Ishikawa (cell line): Measurements from ENCODE around the gene AZIN2.

Source experiments
- CREB1 ChIP-seq: IDR thresholded peaks from 2 replicates; pipeline ENCODE4 v1.6.1; 2012; ENCODE audit warnings: low read depth
- EGR1 ChIP-seq: IDR thresholded peaks from 2 replicates; pipeline ENCODE4 v1.6.1; 2012
- EP300 ChIP-seq: IDR thresholded peaks from 2 replicates; pipeline ENCODE4 v1.6.1; 2012; ENCODE audit warnings: borderline replicate concordance
- MAX ChIP-seq: IDR thresholded peaks from 2 replicates; pipeline ENCODE4 v1.6.1; 2012
- NFIC ChIP-seq: IDR thresholded peaks from 2 replicates; pipeline ENCODE4 v1.6.1; 2012
- REST ChIP-seq: IDR thresholded peaks from 2 replicates; pipeline ENCODE4 v1.6.1; 2012; ENCODE audit warnings: low read depth, mild to moderate bottlenecking
- TAF1 ChIP-seq: IDR thresholded peaks from 2 replicates; pipeline ENCODE4 v1.6.1; 2012; ENCODE audit warnings: low read depth, mild to moderate bottlenecking
- TCF12 ChIP-seq: IDR thresholded peaks from 2 replicates; pipeline ENCODE4 v1.6.1; 2012; ENCODE audit warnings: low read depth
- YY1 ChIP-seq: IDR thresholded peaks from 2 replicates; pipeline ENCODE4 v1.6.1; 2012; ENCODE audit warnings: low read depth

- TF ChIP-seq MAX, result no peak
- no peak for TF ChIP-seq REST
- TF ChIP-seq YY1, result no peak
- no peak for TF ChIP-seq CREB1
- no peak for TF ChIP-seq TCF12
- no peak for TF ChIP-seq EGR1
- no peak for TF ChIP-seq NFIC
- TF ChIP-seq TAF1, result no peak
- no peak for TF ChIP-seq EP300
Measured at GRCh38 chr1:33086384-33086850, 5.5 kb downstream of the AZIN2 start.
